ENCODE results near the gene AIDA. TPM values are rescaled to one million over a fixed set of nuclear protein-coding genes. Genes with fewer than 3 reads are reported as not detected.
"Not testable (repeated sequence)": the region's sequence is repeated elsewhere in the genome, so short reads cannot be mapped to it uniquely, and the experiment has no call there.

The AIDA gene
- total RNA-seq, 1 experiment from 2014 or later: 92.8 TPM

DNA sequence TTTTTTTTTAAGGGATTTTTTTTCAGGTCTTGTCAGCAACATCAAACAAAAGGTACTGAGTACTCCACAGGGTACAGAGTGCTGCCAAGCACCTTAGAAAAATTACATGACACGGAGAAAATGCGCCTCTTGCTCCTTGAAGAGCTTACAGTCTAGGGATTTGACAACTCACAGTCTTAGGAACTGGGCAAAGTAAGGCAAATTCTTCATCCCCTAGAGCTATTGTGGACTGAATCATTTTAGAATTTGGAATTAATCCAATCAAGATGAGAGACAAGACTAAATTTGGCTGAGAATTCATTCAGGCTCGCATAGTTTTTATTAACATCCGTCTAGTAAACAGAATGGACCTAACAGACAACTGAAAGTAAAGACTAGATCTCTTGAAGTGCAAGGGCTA lies 44.1 kb downstream of the AIDA start:
- not testable (repeated sequence) for H3K27ac Mint-ChIP-seq; H4K20me1 ChIP-seq (ENCODE audit: control insufficient read depth, insufficient read depth, insufficient read length); H2AFZ ChIP-seq (ENCODE audit: low read length); H3K79me2 ChIP-seq (ENCODE audit: insufficient read depth, low read length); H3K9ac ChIP-seq (ENCODE audit: extremely low read depth, insufficient read length, low read length); H3K9me3 ChIP-seq (ENCODE audit: control insufficient read depth, low read depth, low read length); H2BK120ac ChIP-seq (ENCODE audit: low read depth, low read length, poor library complexity, severe bottlenecking); H3K23ac ChIP-seq (ENCODE audit: insufficient read length, low read depth, low read length); H2BK5ac ChIP-seq (ENCODE audit: insufficient read length, low read length); H3K4me1 ChIP-seq (ENCODE audit: insufficient read depth, low read length); H3K79me1 ChIP-seq (ENCODE audit: insufficient read depth, low read depth, low read length, poor library complexity, severe bottlenecking); H2BK20ac ChIP-seq (ENCODE audit: low read depth, low read length, poor library complexity, severe bottlenecking); H3K27me3 ChIP-seq (ENCODE audit: insufficient read depth, low read length); H2BK15ac ChIP-seq (ENCODE audit: low read depth, low read length); H3K4me3 Mint-ChIP-seq; H4K5ac ChIP-seq (ENCODE audit: insufficient read length, low read depth, low read length); H4K8ac ChIP-seq (replicated peaks; ENCODE audit: insufficient read length, low read depth, low read length); H3K23me2 ChIP-seq (ENCODE audit: insufficient read length, low read depth, low read length, poor library complexity, severe bottlenecking); H3K4me1 Mint-ChIP-seq; H2BK12ac ChIP-seq (ENCODE audit: insufficient read length, low read depth, low read length); H3K27me3 Mint-ChIP-seq (ENCODE audit: low read depth); H3K56ac ChIP-seq (ENCODE audit: insufficient read length, low read depth, low read length); H3K14ac ChIP-seq (ENCODE audit: insufficient read depth, low read length); H3K18ac ChIP-seq (ENCODE audit: insufficient read length, low read depth, low read length); H3T11ph ChIP-seq (ENCODE audit: low read length); H3K4ac ChIP-seq (ENCODE audit: low read depth, low read length); H4K91ac ChIP-seq (ENCODE audit: insufficient read length, low read depth, low read length); DNase-seq; H3K4me2 ChIP-seq (ENCODE audit: insufficient read depth, insufficient read length, low read length); H3K27ac ChIP-seq (ENCODE audit: insufficient read length, low read depth, low read length); H3K9me3 Mint-ChIP-seq; H2AK5ac ChIP-seq (ENCODE audit: insufficient read length, low read length)
- H3K36me3 Mint-ChIP-seq (ENCODE audit: insufficient read depth in 1 of 3, low read depth in 3 of 3): peaks cover 10 to 67% (median 50%) of the 10 kb centered on the region in 3 experiments; a peak in 6 of 7 replicates
- no CpG with 5 or more reads among the region's 4 CpGs for WGBS (ENCODE audit: extremely low coverage, insufficient read length, low lambda C conversion rate)

All from H9 (cell line).